ENCODE measurements around the gene SLC35D1.

SLC35D1 gene

GRCh38 chr1:67062412-67062811, 8.5 kb upstream of the SLC35D1 start:
- Mint-ChIP-seq H3K4me1 (no peaks in the 10 kb centered on the region), H3K27me3 (peaks cover 19% of the 10 kb centered on the region), H3K9me3 (no peaks in the 10 kb centered on the region), H3K36me3 (ENCODE audit: insufficient read depth) (no peaks in the 10 kb centered on the region), H3K4me3 (no peak overlapping the region), H3K27ac (ENCODE audit: low read depth) (no peak overlapping the region)
- ATAC-seq (replicated peaks; ENCODE audit: extremely low read depth, poor library complexity, severe bottlenecking) (no peak), DNase-seq (ENCODE audit: low spot score in 2 of 2) (no peak)

GRCh38 chr1:67061266-67061665, 7.3 kb upstream of the SLC35D1 start:
- Mint-ChIP-seq H3K27ac (ENCODE audit: low read depth) (no peak overlapping the region), H3K4me1 (no peaks in the 10 kb centered on the region), H3K4me3 (no peak overlapping the region), H3K36me3 (ENCODE audit: insufficient read depth) (no peaks in the 10 kb centered on the region), H3K9me3 (no peaks in the 10 kb centered on the region), H3K27me3 (peaks cover 14% of the 10 kb centered on the region)
- no peak for DNase-seq (ENCODE audit: low spot score in 2 of 2)
- ATAC-seq (replicated peaks; ENCODE audit: extremely low read depth, poor library complexity, severe bottlenecking), result no peak

- H3K27ac Mint-ChIP-seq (ENCODE audit: low read depth), result no peak overlapping the region
- DNase-seq (ENCODE audit: low spot score in 2 of 2) (no peak), ATAC-seq (replicated peaks; ENCODE audit: extremely low read depth, poor library complexity, severe bottlenecking) (no peak)
- no peak overlapping the region for H3K4me3 Mint-ChIP-seq
- H3K9me3 Mint-ChIP-seq, result no peaks in the 10 kb centered on the region
- no peaks in the 10 kb centered on the region for H3K36me3 Mint-ChIP-seq (ENCODE audit: insufficient read depth)
- peaks cover 14% of the 10 kb centered on the region for H3K27me3 Mint-ChIP-seq
- no peaks in the 10 kb centered on the region for H3K4me1 Mint-ChIP-seq
These were observed 6.9 kb upstream of the SLC35D1 start for GRCh38 chr1:67060811-67061218.

GRCh38 chr1:67059346-67059745, 5.4 kb upstream of the SLC35D1 start:
- Mint-ChIP-seq H3K4me3 (no peak overlapping the region), H3K27ac (ENCODE audit: low read depth) (no peak overlapping the region), H3K9me3 (no peaks in the 10 kb centered on the region), H3K27me3 (no peaks in the 10 kb centered on the region), H3K36me3 (ENCODE audit: insufficient read depth) (no peaks in the 10 kb centered on the region), H3K4me1 (no peaks in the 10 kb centered on the region)
- ATAC-seq (replicated peaks; ENCODE audit: extremely low read depth, poor library complexity, severe bottlenecking), result no peak
- DNase-seq (ENCODE audit: low spot score in 2 of 2), result no peak

- Mint-ChIP-seq H3K27ac (ENCODE audit: low read depth) (no peak overlapping the region), H3K27me3 (no peaks in the 10 kb centered on the region), H3K4me1 (no peaks in the 10 kb centered on the region), H3K36me3 (ENCODE audit: insufficient read depth) (peaks cover 2% of the 10 kb centered on the region), H3K9me3 (no peaks in the 10 kb centered on the region), H3K4me3 (no peak overlapping the region)
- ATAC-seq (replicated peaks; ENCODE audit: extremely low read depth, poor library complexity, severe bottlenecking) (no peak), DNase-seq (ENCODE audit: low spot score in 2 of 2) (no peak)
These were observed 4.8 kb upstream of the SLC35D1 start for GRCh38 chr1:67058761-67059160.

- H3K9me3 Mint-ChIP-seq, result no peaks in the 10 kb centered on the region
These were observed 4.3 kb upstream of the SLC35D1 start for GRCh38 chr1:67058242-67058641.

GRCh38 chr1:67053535-67053784, 488 bp downstream of the SLC35D1 start:
- Mint-ChIP-seq H3K36me3 (ENCODE audit: insufficient read depth) (peaks cover 15% of the 10 kb centered on the region), H3K9me3 (no peaks in the 10 kb centered on the region), H3K27me3 (no peaks in the 10 kb centered on the region), H3K4me3 (peak overlapping the region; percentile 76), H3K27ac (ENCODE audit: low read depth) (peak overlapping the region; percentile 96), H3K4me1 (peaks cover 24% of the 10 kb centered on the region)
- ATAC-seq (replicated peaks; ENCODE audit: extremely low read depth, poor library complexity, severe bottlenecking) (peak; percentile 50), DNase-seq (ENCODE audit: low spot score in 2 of 2) (no peak)

More at GRCh38 chr1:67058242-67058641, 4.3 kb upstream of the SLC35D1 start:
- Mint-ChIP-seq H3K4me3 (no peak overlapping the region), H3K27ac (ENCODE audit: low read depth) (no peak overlapping the region), H3K4me1 (peaks cover under 1% of the 10 kb centered on the region), H3K27me3 (no peaks in the 10 kb centered on the region), H3K36me3 (ENCODE audit: insufficient read depth) (peaks cover 3% of the 10 kb centered on the region)
- no peak for DNase-seq (ENCODE audit: low spot score in 2 of 2)
- ATAC-seq (replicated peaks; ENCODE audit: extremely low read depth, poor library complexity, severe bottlenecking), result no peak

GRCh38 chr1:67052741-67053534, 1.0 kb downstream of the SLC35D1 start:
- Mint-ChIP-seq H3K27ac (ENCODE audit: low read depth) (peak overlapping the region; percentile 96), H3K27me3 (no peaks in the 10 kb centered on the region), H3K4me3 (peak overlapping the region; percentile 76), H3K4me1 (peaks cover 24% of the 10 kb centered on the region), H3K9me3 (no peaks in the 10 kb centered on the region), H3K36me3 (ENCODE audit: insufficient read depth) (peaks cover 15% of the 10 kb centered on the region)
- ATAC-seq (replicated peaks; ENCODE audit: extremely low read depth, poor library complexity, severe bottlenecking) (peak; percentile 31), DNase-seq (ENCODE audit: low spot score in 2 of 2) (peak; percentile 23 to 33)

GRCh38 chr1:67051196-67051595, 2.8 kb downstream of the SLC35D1 start:
- Mint-ChIP-seq H3K27ac (ENCODE audit: low read depth) (no peak overlapping the region), H3K4me1 (peaks cover 29% of the 10 kb centered on the region), H3K27me3 (no peaks in the 10 kb centered on the region), H3K36me3 (ENCODE audit: insufficient read depth) (peaks cover 26% of the 10 kb centered on the region), H3K4me3 (no peak overlapping the region), H3K9me3 (no peaks in the 10 kb centered on the region)
- no peak for DNase-seq (ENCODE audit: low spot score in 2 of 2)
- no peak for ATAC-seq (replicated peaks; ENCODE audit: extremely low read depth, poor library complexity, severe bottlenecking)

- Mint-ChIP-seq H3K27me3 (no peaks in the 10 kb centered on the region), H3K9me3 (no peaks in the 10 kb centered on the region), H3K4me3 (no peak overlapping the region), H3K4me1 (peaks cover 15% of the 10 kb centered on the region), H3K27ac (ENCODE audit: low read depth) (no peak overlapping the region), H3K36me3 (ENCODE audit: insufficient read depth) (peaks cover 50% of the 10 kb centered on the region)
- ATAC-seq (replicated peaks; ENCODE audit: extremely low read depth, poor library complexity, severe bottlenecking), result no peak
- no peak for DNase-seq (ENCODE audit: low spot score in 2 of 2)
These were observed 9.2 kb downstream of the SLC35D1 start for GRCh38 chr1:67044631-67045270.

GRCh38 chr1:67043366-67043765, 10.6 kb downstream of the SLC35D1 start:
- H3K4me3 Mint-ChIP-seq, result no peak overlapping the region
- H3K4me1 Mint-ChIP-seq, result peaks cover 15% of the 10 kb centered on the region
- DNase-seq (ENCODE audit: low spot score in 2 of 2), result no peak
- no peak overlapping the region for H3K27ac Mint-ChIP-seq (ENCODE audit: low read depth)
- no peak for ATAC-seq (replicated peaks; ENCODE audit: extremely low read depth, poor library complexity, severe bottlenecking)
- H3K36me3 Mint-ChIP-seq (ENCODE audit: insufficient read depth), result peaks cover 53% of the 10 kb centered on the region
- H3K9me3 Mint-ChIP-seq, result no peaks in the 10 kb centered on the region
- H3K27me3 Mint-ChIP-seq, result no peaks in the 10 kb centered on the region

GRCh38 chr1:67041841-67042503, 12.0 kb downstream of the SLC35D1 start:
- H3K4me3 Mint-ChIP-seq, result no peak overlapping the region
- no peak for DNase-seq (ENCODE audit: low spot score in 2 of 2)

GRCh38 chr1:67040405-67040804, 13.5 kb downstream of the SLC35D1 start:
- H3K4me1 Mint-ChIP-seq, result peaks cover 17% of the 10 kb centered on the region
- no peak for ATAC-seq (replicated peaks; ENCODE audit: extremely low read depth, poor library complexity, severe bottlenecking)
- H3K27me3 Mint-ChIP-seq, result no peaks in the 10 kb centered on the region
- no peak overlapping the region for H3K27ac Mint-ChIP-seq (ENCODE audit: low read depth)
- H3K4me3 Mint-ChIP-seq, result no peak overlapping the region
- no peak for DNase-seq (ENCODE audit: low spot score in 2 of 2)
- peaks cover 56% of the 10 kb centered on the region for H3K36me3 Mint-ChIP-seq (ENCODE audit: insufficient read depth)
- H3K9me3 Mint-ChIP-seq, result no peaks in the 10 kb centered on the region

More at GRCh38 chr1:67041841-67042503, 12.0 kb downstream of the SLC35D1 start:
- no peak for ATAC-seq (replicated peaks; ENCODE audit: extremely low read depth, poor library complexity, severe bottlenecking)
- Mint-ChIP-seq H3K9me3 (no peaks in the 10 kb centered on the region), H3K27ac (ENCODE audit: low read depth) (no peak overlapping the region), H3K4me1 (peaks cover 15% of the 10 kb centered on the region), H3K27me3 (no peaks in the 10 kb centered on the region), H3K36me3 (ENCODE audit: insufficient read depth) (peaks cover 53% of the 10 kb centered on the region)
